GM18951 (cell line): ENCODE data around the gene RHOBTB3.

ENCODE experiments used
- POLR2A ChIP-seq: IDR thresholded peaks from 4 replicates; pipeline ENCODE4 v1.6.1; 2011; ENCODE audit warnings: mild to moderate bottlenecking; ENCODE audit not compliant: insufficient read length, insufficient read depth; ENCODE audit errors: extremely low read depth
- in situ Hi-C: fragments of 300-500 bp; cut with MboI; formaldehyde crosslinking; loops from one replicate; pipeline ENCODE4 v1.12.0; 2022; ENCODE audit warnings: low sequenced_read_pairs, mixed read lengths, inconsistent platforms; ENCODE audit not compliant: unreplicated experiment

RHOBTB3 gene

GRCh38 chr5:95759005-95759404, 27.9 kb downstream of the RHOBTB3 start:
- TF ChIP-seq POLR2A: no peak
- in situ Hi-C loops: no loop called here

GRCh38 chr5:95759634-95760033, 28.5 kb downstream of the RHOBTB3 start:
- no peak for TF ChIP-seq POLR2A
- in situ Hi-C loops: loop anchor here (5.0 kb wide), 1 partner anchor 87 kb away; no protein-coding TSS in a partner anchor

GRCh38 chr5:95760273-95761191, 29.4 kb downstream of the RHOBTB3 start:
- in situ Hi-C loops: loop anchor here (5.0 kb wide), 1 partner anchor 88 kb away; no protein-coding TSS in a partner anchor
- no peak for TF ChIP-seq POLR2A

GRCh38 chr5:95761771-95762651, 30.9 kb downstream of the RHOBTB3 start:
- in situ Hi-C loops: loop anchor here (5.0 kb wide), 1 partner anchor 90 kb away; no protein-coding TSS in a partner anchor
- no peak for TF ChIP-seq POLR2A

GRCh38 chr5:95762652-95763041, 31.5 kb downstream of the RHOBTB3 start:
- in situ Hi-C loops: loop anchor here (5.0 kb wide), 1 partner anchor 90 kb away; no protein-coding TSS in a partner anchor
- no peak for TF ChIP-seq POLR2A

- in situ Hi-C loops: loop anchor here (5.0 kb wide), 1 partner anchor 92 kb away; no protein-coding TSS in a partner anchor
Measured at GRCh38 chr5:95763941-95764340, 32.8 kb downstream of the RHOBTB3 start.

GRCh38 chr5:95768731-95769130, 37.6 kb downstream of the RHOBTB3 start:
- no peak for TF ChIP-seq POLR2A
- in situ Hi-C loops: no loop called here

More at GRCh38 chr5:95763941-95764340, 32.8 kb downstream of the RHOBTB3 start:
- TF ChIP-seq POLR2A: no peak

- in situ Hi-C loops: loop anchor here (10.0 kb wide), 1 partner anchor 564 kb away; no protein-coding TSS in a partner anchor
- no peak for TF ChIP-seq POLR2A
Measured at GRCh38 chr5:95770830-95771708, 39.9 kb downstream of the RHOBTB3 start.

- in situ Hi-C loops: loop anchor here (10.0 kb wide), 1 partner anchor 563 kb away; no protein-coding TSS in a partner anchor
- no peak for TF ChIP-seq POLR2A
Measured at GRCh38 chr5:95771892-95772291, 40.8 kb downstream of the RHOBTB3 start.

GRCh38 chr5:95773335-95774059, 42.4 kb downstream of the RHOBTB3 start:
- in situ Hi-C loops: loop anchor here (10.0 kb wide), 1 partner anchor 561 kb away; no protein-coding TSS in a partner anchor
- TF ChIP-seq POLR2A: no peak

GRCh38 chr5:95777441-95777840, 46.3 kb downstream of the RHOBTB3 start:
- no peak for TF ChIP-seq POLR2A
- in situ Hi-C loops: loop anchor here (10.0 kb wide), 1 partner anchor 557 kb away; no protein-coding TSS in a partner anchor
